ENCODE data around the gene ZNF878.

DNA sequence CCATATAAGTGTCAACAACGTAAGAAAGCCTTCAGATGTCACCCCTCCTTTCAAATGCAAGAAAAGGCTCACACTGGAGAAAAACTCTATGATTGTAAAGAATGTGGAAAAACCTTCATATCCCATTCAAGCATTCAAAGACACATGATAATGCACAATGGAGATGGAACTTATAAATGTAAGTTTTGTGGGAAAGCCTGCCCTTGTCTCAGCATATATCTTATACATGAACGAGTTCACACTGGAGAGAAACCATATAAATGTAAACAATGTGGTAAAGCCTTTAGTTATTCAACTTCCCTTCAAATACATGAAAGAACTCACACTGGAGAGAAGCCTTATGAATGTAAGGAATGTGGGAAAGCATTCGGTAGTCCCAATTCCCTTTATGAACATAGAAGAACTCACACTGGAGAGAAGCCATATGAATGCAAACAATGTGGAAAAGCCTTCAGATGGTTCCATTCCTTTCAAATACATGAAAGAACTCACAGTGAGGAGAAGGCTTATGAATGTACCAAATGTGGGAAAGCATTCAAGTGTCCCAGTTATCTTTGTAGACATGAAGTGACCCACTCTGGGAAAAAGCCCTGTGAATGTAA lies 22.9 kb upstream of the ZNF878 start:
- TF ChIP-seq, protein P1, sequence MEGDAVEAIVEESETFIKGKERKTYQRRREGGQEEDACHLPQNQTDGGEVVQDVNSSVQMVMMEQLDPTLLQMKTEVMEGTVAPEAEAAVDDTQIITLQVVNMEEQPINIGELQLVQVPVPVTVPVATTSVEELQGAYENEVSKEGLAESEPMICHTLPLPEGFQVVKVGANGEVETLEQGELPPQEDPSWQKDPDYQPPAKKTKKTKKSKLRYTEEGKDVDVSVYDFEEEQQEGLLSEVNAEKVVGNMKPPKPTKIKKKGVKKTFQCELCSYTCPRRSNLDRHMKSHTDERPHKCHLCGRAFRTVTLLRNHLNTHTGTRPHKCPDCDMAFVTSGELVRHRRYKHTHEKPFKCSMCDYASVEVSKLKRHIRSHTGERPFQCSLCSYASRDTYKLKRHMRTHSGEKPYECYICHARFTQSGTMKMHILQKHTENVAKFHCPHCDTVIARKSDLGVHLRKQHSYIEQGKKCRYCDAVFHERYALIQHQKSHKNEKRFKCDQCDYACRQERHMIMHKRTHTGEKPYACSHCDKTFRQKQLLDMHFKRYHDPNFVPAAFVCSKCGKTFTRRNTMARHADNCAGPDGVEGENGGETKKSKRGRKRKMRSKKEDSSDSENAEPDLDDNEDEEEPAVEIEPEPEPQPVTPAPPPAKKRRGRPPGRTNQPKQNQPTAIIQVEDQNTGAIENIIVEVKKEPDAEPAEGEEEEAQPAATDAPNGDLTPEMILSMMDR (IDR thresholded peaks at IDR 0.05; ENCODE audit: low read depth, low read length): no peak
- TF ChIP-seq POLR2A (IDR thresholded peaks at IDR 0.05; ENCODE audit: extremely low read depth, insufficient read length): no peak
